Liver (tissue), 9 donors: Measurements from ENCODE around the gene KLHL2. TPM values are rescaled to one million over a fixed set of nuclear protein-coding genes. Genes with fewer than 3 reads are reported as not detected.

Experiments
- DNase-seq: peaks from one replicate; pipeline ENCODE4 v3.0.0-alpha.2; 2017; ENCODE audit warnings: low spot score
- H3K27ac ChIP-seq, 2 donors: one replicate each; pipeline ENCODE4 v1.7.0; 2013; ENCODE audit warnings: inconsistent platforms in 2 of 2, low read length in 2 of 2, control low read depth in 1 of 2, low read depth in 1 of 2, mild to moderate bottlenecking in 1 of 2
- H3K27me3 ChIP-seq, 4 donors: one replicate each; pipeline versions ENCODE4 v1.6.1 to v1.7.0; 2013; ENCODE audit warnings: low read length in 3 of 4, inconsistent platforms in 1 of 4, mild to moderate bottlenecking in 1 of 4, moderate library complexity in 1 of 4; ENCODE audit not compliant: control insufficient read depth in 4 of 4, insufficient read depth in 4 of 4
- H3K36me3 ChIP-seq, 4 donors: one replicate each; pipeline versions ENCODE4 v1.6.1 to v1.7.0; 2013; ENCODE audit warnings: low read length in 3 of 4, mild to moderate bottlenecking in 3 of 4, low read depth in 1 of 4, moderate library complexity in 1 of 4; ENCODE audit not compliant: control insufficient read depth in 4 of 4, insufficient read depth in 3 of 4
- H3K4me1 ChIP-seq, 4 donors: one replicate each; pipeline versions ENCODE4 v1.6.1 to v1.7.0; 2013; ENCODE audit warnings: low read length in 3 of 4, mild to moderate bottlenecking in 3 of 4, moderate library complexity in 1 of 4; ENCODE audit not compliant: control insufficient read depth in 4 of 4, insufficient read depth in 4 of 4
- H3K4me3 ChIP-seq, 3 donors: one replicate each; pipeline versions ENCODE4 v1.6.1 to v1.7.0; 2013; ENCODE audit warnings: low read length in 3 of 3, control low read depth in 1 of 3, low read depth in 1 of 3, mild to moderate bottlenecking in 1 of 3
- H3K9ac ChIP-seq, 2 donors: one replicate each; pipeline ENCODE4 v1.7.0; 2013; ENCODE audit warnings: low read length in 2 of 2, mild to moderate bottlenecking in 2 of 2, moderate library complexity in 2 of 2, control low read depth in 1 of 2, low read depth in 1 of 2
- H3K9me3 ChIP-seq, 4 donors: one replicate each; pipeline versions ENCODE4 v1.6.1 to v1.7.0; 2013; ENCODE audit warnings: low read length in 3 of 4; ENCODE audit not compliant: control insufficient read depth in 4 of 4
- ATF3 ChIP-seq: IDR thresholded peaks from 2 replicates; pipeline ENCODE4 v1.6.1; 2016; ENCODE audit warnings: antibody characterized with exemption
- CTCF ChIP-seq: fragments of 150-350 bp; IDR thresholded peaks from 2 replicates; pipeline ENCODE4 v1.5.1; 2017; ENCODE audit warnings: improper control_type of control experiment, low read depth, low read length; ENCODE audit not compliant: missing input control
- FOXA2 ChIP-seq: IDR thresholded peaks from 2 replicates; pipeline ENCODE4 v1.6.1; 2016; ENCODE audit warnings: antibody characterized with exemption
- GABPA ChIP-seq, 2 donors: IDR thresholded peaks in 1 of 2; conservative IDR thresholded peaks in 1 of 2; 2 replicates each; pipeline ENCODE4 v1.6.1; 2016; ENCODE audit warnings: antibody characterized with exemption in 2 of 2, mild to moderate bottlenecking in 1 of 2, moderate library complexity in 1 of 2
- HNF4A ChIP-seq, 2 donors: conservative IDR thresholded peaks; 2 replicates each; pipeline ENCODE4 v1.6.1; 2016; ENCODE audit warnings: antibody characterized with exemption in 2 of 2, mild to moderate bottlenecking in 2 of 2
- HNF4G ChIP-seq: IDR thresholded peaks from 2 replicates; pipeline ENCODE4 v1.6.1; 2016; ENCODE audit warnings: antibody characterized with exemption
- JUND ChIP-seq, 2 donors: IDR thresholded peaks; 2 replicates each; pipeline ENCODE4 v1.6.1; 2016; ENCODE audit warnings: antibody characterized with exemption in 2 of 2
- NR2F2 ChIP-seq: IDR thresholded peaks from 2 replicates; pipeline ENCODE4 v1.6.1; 2016; ENCODE audit warnings: antibody characterized with exemption
- RAD21 ChIP-seq, 2 donors: IDR thresholded peaks; 2 replicates each; pipeline ENCODE4 v1.6.1; 2016; ENCODE audit warnings: antibody characterized with exemption in 2 of 2, mild to moderate bottlenecking in 2 of 2
- RXRA ChIP-seq, 2 donors: IDR thresholded peaks; 2 replicates each; pipeline ENCODE4 v1.6.1; 2017 to 2018; ENCODE audit warnings: antibody characterized with exemption in 2 of 2, mild to moderate bottlenecking in 1 of 2
- SP1 ChIP-seq: IDR thresholded peaks from 2 replicates; pipeline ENCODE4 v1.6.1; 2018; ENCODE audit warnings: antibody characterized with exemption, mild to moderate bottlenecking
- TAF1 ChIP-seq: conservative IDR thresholded peaks from 2 replicates; pipeline ENCODE4 v1.6.1; 2016; ENCODE audit warnings: antibody characterized with exemption, mild to moderate bottlenecking
- YY1 ChIP-seq: IDR thresholded peaks from 2 replicates; pipeline ENCODE4 v1.6.1; 2016; ENCODE audit warnings: antibody characterized with exemption, mild to moderate bottlenecking
- WGBS: extraction: QIAGEN DNeasy Blood & Tissue Kit; methylation state at CpG from one replicate; pipeline ENCODE4 v1.1.7; 2013; 5-methylcytosine and 5-hydroxymethylcytosine counted together
- polyA plus RNA-seq, 2 donors: library from polyadenylated mRNA; stranded (reverse) in 1 of 2; unstranded in 1 of 2; fragments of 200-250 nt in 1 of 2; fragments of >200 nt in 1 of 2; fragmentation: Nextera tagmentation in 1 of 2; extraction: Ambion mirVana in 1 of 2; gene quantifications; one replicate each; pipeline versions ENCODE4 v1.2.1 to v1.2.3, GENCODE V29; 2013 to 2015
- total RNA-seq, 2 donors: library from RNA; depleted of rRNA; stranded (reverse); fragments of >200 nt; gene quantifications; one replicate each; pipeline ENCODE4 v1.2.3, GENCODE V29; 2014
- TF ChIP-seq, protein P1 (sequence below): IDR thresholded peaks from 2 replicates; pipeline ENCODE4 v1.6.1; 2016; ENCODE audit warnings: antibody characterized with exemption
- TF ChIP-seq, protein P2 (sequence below): IDR thresholded peaks from 2 replicates; pipeline ENCODE4 v1.6.1; 2016; ENCODE audit warnings: antibody characterized with exemption, mild to moderate bottlenecking
- donor health status: healthy.
- donor health status: healthy.
- donor health status: healthy.
- donor health status: healthy.
- donor health status: healthy.

KLHL2 gene
- total and polyA plus RNA-seq, 4 donors: 10.0 to 37.9 (median 13.6) TPM

- 92% methylated on average over 1 of the region's 1 CpG for WGBS
- H3K4me1 ChIP-seq: peaks cover 7 to 24% (median 19%) of the 10 kb centered on the region in 4 donors
- no peaks in the 10 kb centered on the region for H3K27me3 ChIP-seq
- no peak overlapping the region for H3K27ac ChIP-seq
- H3K9ac ChIP-seq: no peak overlapping the region
- no peak for DNase-seq
- H3K4me3 ChIP-seq: no peak overlapping the region
- H3K36me3 ChIP-seq: no peaks in the 10 kb centered on the region
- no peak for TF ChIP-seq ATF3
- TF ChIP-seq, protein P1, sequence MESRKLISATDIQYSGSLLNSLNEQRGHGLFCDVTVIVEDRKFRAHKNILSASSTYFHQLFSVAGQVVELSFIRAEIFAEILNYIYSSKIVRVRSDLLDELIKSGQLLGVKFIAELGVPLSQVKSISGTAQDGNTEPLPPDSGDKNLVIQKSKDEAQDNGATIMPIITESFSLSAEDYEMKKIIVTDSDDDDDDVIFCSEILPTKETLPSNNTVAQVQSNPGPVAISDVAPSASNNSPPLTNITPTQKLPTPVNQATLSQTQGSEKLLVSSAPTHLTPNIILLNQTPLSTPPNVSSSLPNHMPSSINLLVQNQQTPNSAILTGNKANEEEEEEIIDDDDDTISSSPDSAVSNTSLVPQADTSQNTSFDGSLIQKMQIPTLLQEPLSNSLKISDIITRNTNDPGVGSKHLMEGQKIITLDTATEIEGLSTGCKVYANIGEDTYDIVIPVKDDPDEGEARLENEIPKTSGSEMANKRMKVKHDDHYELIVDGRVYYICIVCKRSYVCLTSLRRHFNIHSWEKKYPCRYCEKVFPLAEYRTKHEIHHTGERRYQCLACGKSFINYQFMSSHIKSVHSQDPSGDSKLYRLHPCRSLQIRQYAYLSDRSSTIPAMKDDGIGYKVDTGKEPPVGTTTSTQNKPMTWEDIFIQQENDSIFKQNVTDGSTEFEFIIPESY: no peak
- no peak for TF ChIP-seq GABPA (IDR thresholded peaks at IDR 0.05 in 1 of 2, conservative IDR thresholded peaks at IDR 0.05 in 1 of 2)
- TF ChIP-seq CTCF: no peak
- no peak for TF ChIP-seq FOXA2
- no peak for TF ChIP-seq HNF4A (conservative IDR thresholded peaks at IDR 0.05)
- no peak for TF ChIP-seq NR2F2
- TF ChIP-seq RXRA (IDR thresholded peaks at IDR 0.05): no peak
- TF ChIP-seq TAF1: no peak
- H3K9me3 ChIP-seq: no peaks in the 10 kb centered on the region
Measured at GRCh38 chr4:165201806-165202205, 5.6 kb upstream of the KLHL2 start.

DNA sequence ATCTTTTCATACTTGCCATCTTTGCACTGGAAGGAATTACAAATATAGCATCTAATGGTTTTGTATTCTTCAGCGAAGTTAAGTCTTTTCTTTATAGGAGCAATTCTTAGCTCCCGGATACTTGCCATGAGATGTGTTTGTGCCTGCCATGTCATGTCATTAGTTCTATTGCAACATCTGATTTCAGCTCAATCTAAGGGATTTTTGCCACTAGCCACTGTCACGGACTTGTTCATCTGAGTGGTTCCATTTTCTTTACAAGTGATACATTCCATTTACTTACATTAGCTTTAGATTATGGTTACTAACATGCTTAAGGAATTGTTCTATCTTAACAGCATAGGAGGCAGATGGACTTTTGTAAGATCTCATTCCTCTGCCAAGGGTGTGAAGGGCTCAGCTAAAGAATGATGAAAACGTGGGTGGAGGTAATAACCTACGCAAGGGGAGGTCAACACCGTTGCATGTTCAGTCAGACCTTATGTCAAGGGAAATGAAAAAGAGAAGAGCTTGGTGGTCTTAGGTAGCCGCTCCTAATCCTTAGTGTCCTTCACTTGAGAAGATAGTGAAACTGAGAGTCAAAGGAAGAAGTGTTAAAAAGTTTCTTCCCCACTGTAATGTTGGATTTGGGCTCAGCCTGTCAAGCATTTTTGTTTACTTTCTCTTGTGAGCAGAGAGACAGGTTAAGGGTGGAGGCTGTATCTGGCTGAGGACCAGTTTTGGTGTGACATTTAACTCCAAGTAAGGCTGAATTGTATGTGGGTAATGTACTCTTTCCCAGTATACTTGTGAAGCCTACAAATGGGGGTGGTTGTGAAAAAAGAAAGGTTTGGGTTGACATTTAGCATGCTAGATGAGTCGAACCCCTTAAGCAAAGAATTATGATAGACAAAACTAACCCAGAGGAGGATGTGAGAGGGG lies 3.6 kb upstream of the KLHL2 start:
- Histone ChIP-seq H3K36me3 (no peaks in the 10 kb centered on the region), H3K4me1 (peaks cover 7 to 32% (median 24%) of the 10 kb centered on the region in 4 donors), H3K27ac (peak overlapping the region; percentile 16 to 42), H3K9ac (peak overlapping the region in 1 of 2 donors; percentile 51), H3K4me3 (peak overlapping the region in 2 of 3 donors; percentile 21 to 46), H3K27me3 (no peaks in the 10 kb centered on the region), H3K9me3 (no peaks in the 10 kb centered on the region)
- DNase-seq: no peak
- WGBS: 57% methylated on average over 8 of the region's 8 CpGs
- TF ChIP-seq, protein P2, sequence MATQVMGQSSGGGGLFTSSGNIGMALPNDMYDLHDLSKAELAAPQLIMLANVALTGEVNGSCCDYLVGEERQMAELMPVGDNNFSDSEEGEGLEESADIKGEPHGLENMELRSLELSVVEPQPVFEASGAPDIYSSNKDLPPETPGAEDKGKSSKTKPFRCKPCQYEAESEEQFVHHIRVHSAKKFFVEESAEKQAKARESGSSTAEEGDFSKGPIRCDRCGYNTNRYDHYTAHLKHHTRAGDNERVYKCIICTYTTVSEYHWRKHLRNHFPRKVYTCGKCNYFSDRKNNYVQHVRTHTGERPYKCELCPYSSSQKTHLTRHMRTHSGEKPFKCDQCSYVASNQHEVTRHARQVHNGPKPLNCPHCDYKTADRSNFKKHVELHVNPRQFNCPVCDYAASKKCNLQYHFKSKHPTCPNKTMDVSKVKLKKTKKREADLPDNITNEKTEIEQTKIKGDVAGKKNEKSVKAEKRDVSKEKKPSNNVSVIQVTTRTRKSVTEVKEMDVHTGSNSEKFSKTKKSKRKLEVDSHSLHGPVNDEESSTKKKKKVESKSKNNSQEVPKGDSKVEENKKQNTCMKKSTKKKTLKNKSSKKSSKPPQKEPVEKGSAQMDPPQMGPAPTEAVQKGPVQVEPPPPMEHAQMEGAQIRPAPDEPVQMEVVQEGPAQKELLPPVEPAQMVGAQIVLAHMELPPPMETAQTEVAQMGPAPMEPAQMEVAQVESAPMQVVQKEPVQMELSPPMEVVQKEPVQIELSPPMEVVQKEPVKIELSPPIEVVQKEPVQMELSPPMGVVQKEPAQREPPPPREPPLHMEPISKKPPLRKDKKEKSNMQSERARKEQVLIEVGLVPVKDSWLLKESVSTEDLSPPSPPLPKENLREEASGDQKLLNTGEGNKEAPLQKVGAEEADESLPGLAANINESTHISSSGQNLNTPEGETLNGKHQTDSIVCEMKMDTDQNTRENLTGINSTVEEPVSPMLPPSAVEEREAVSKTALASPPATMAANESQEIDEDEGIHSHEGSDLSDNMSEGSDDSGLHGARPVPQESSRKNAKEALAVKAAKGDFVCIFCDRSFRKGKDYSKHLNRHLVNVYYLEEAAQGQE: no peak
- TF ChIP-seq RAD21 (IDR thresholded peaks at IDR 0.05) (peak in 1 of 2 donors; percentile 25), CTCF (no peak), SP1 (peak; percentile 49), RXRA (IDR thresholded peaks at IDR 0.05) (peak; percentile 30 to 46), HNF4G (no peak), YY1 (peak; percentile 53), NR2F2 (peak; percentile 23), HNF4A (conservative IDR thresholded peaks at IDR 0.05) (peak in 1 of 2 donors; percentile 13), JUND (IDR thresholded peaks at IDR 0.05) (no peak)
